ENCODE data around the gene RAC3.

The RAC3 gene

GRCh38 chr17:81999976-82000802, 31.3 kb upstream of the RAC3 start:
- no peak for DNase-seq

DNA sequence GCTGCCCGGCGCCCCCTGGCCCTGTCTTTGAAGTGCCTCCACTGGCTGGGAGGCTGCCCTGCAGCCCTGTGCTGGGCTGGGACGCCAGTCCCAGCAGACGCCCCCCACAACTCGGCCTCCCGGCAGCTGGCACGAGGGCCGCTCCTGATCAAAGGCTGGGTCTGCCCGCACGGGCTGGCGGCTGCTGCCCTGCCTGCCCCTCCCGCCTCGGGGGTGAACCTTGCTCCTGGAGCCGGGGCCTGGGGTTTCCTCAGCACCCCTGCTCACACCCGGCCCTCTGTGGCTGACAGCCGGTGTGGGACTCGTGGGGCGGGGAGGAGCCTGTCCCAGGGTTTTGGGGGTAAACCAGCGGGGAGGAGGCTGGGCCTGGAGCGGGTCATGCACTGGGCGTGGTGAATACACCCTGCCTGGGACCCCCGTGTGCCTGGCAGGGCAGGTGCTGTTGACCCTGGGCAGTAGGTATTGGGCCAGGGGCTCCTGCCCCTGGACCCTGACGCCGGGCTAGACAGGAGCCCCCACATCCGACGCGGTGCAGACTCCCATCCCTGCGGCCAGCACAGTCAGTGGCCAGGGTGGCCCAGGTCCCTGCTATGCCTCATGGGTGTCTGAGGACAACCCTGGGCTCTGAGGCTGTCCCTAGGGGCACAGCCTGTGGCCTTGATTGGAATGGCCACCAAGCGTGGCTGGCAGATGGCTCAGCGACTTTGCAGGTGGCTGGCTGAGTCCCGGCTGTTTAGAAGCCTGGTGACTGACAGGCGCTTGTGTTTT, 30.5 kb upstream of the RAC3 start:
- DNase-seq, result no peak

DNA sequence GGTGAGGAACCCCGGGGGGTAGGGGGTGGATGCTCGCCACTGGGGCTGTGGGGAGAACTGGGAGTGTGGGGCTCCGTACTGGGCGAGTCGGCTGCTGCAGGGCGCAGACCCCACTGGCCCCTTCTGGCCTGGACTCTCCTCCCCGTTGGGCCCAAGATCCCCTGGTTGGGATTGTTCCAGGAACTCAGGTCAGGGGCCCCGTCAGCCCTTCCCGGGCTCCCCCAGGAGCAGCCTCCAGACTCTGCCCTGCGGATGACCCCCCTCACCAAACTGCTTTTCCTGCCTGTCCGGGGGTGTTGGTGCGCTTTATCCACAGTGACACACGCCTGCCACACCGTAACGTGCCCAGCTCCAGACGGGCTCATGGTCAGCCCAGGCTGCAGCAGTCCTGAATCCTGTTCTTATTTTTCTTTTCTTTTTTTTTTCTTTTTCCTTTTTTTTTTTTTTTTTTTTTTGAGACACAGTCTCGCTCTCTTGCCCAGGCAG, 29.9 kb upstream of the RAC3 start:
- DNase-seq, result no peak

DNA sequence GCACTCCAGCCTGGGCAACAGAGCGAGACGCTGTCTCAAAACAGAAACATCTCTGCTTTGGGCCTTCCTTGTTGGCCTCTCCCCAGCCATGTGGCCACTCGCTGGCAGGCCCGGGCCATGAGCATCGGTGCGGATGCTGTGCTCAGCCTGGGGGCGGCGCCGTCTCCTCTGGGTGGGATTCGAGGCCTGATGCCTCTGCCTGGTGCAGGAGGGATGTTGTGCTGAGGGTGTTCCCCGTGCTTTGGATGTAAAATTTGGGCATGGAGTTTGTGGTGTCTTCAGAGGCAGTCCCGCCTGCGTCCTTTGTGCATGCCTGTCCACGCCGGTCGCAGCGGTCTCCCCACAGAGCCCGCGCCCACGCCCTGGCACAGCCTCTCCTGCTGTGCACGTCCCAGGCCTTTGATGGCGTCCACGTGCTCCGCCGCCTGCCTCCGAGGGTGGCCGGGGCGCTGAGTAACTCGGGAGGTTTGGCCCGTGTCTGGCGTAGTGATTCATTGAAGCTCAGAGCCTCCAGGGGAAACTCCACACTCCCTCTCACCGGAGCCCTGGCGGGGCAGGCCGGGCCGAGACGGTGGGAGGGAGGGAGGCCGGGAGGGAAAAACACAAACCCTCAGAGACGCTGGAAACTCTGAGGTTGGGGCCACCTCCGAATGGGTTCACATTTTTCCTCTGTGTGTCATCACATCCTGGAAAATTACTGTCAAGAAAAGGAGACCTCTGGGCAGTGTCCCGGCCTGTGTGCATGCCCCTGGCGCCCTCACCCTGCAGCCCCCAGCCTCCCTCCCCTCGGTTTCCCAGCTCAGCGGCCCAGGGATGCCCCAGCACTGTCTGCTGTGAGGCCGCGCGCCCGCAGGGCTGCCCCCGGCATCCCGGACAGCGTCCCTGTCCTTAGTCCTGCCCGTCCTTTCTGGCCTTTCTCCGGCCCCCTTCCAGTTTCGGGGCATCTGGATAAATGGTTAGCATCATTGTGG, 27.8 kb upstream of the RAC3 start:
- DNase-seq, result no peak

- no peak for DNase-seq
Measured at GRCh38 chr17:82004517-82005455, 26.7 kb upstream of the RAC3 start.

DNA sequence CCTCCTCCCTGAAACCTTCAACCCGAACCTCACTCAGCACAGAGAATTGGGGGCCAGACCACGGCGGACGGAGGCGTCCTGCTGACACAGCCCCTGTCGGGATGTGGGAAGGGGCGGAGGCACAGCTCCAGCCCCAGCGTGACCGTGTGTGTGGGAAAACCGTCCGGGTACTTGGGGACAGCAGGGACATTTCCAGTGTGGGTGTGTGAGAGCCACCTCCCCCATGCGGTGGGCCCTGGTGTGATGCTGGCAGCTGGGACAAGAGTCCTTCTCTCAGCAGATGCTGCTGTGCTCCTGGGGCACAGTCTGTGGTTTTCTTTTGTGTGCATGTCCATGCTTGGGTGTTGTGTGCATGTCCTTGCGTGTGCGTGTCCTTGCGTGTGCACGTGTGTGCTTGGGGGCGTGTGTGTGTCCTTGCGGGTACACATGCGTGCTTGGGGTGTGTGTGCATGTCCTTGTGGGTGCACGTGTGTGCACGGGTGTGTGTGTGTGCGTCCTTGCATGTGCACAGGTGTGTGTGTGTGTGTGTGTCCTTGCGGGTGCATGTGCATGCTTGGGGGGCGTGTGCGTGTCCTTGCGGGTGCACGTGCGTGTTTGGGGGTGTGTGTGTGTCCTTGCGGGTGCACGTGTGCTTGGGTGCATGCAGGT, 25.7 kb upstream of the RAC3 start:
- DNase-seq, result no peak

DNA sequence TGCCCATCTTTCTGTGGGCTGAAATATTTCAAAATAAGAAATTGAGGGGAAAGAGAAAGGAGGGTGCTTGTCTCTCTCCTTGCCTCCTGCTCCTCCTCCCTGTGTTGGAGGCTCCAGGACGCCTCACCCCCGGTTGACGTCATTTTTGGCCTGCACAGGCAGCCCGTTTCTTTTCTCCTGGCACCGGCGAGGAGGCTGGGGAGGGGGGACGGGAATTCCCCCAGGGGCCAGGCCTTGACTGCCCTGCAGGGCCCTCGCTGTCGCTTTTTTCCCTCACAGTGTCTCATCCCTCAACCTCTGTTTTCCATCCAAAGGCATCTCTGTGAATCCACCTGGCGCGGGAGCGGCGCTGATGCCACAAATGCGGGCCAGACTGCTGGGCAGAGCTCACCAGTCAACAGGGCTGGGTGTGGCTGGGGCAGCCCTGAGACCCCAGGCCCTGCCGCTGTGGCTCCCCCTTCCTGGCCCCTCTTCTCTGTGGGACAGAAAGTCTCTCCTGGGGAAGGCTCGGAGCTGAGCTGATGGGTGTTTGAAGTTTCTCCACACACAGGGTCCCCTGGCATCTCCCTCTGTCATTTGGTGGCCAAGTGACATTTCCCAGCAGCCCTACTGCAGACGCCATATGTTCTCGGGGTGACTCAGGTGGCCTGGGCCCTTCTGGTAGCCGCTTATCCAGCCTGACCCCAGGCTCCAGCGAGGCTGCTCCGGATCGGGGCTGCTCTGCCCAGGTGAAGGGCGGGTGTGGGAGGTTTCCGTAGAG, 24.8 kb upstream of the RAC3 start:
- no peak for DNase-seq

DNA sequence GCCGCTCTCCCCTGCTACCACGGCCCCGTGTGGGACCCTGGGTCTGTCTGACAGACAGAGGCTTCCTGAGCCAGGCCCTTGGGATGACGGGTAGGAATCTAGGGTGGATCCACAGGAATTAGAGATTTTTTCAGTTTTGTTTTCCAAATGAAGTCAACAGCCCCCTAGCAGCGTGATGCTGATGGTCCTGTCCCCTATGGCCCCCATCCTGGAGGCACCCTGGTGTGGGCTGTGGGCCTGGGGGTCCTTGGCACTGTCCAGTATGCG, 24.3 kb upstream of the RAC3 start:
- DNase-seq, result no peak

GRCh38 chr17:82007495-82008257, 23.8 kb upstream of the RAC3 start:
- DNase-seq, result no peak

DNA sequence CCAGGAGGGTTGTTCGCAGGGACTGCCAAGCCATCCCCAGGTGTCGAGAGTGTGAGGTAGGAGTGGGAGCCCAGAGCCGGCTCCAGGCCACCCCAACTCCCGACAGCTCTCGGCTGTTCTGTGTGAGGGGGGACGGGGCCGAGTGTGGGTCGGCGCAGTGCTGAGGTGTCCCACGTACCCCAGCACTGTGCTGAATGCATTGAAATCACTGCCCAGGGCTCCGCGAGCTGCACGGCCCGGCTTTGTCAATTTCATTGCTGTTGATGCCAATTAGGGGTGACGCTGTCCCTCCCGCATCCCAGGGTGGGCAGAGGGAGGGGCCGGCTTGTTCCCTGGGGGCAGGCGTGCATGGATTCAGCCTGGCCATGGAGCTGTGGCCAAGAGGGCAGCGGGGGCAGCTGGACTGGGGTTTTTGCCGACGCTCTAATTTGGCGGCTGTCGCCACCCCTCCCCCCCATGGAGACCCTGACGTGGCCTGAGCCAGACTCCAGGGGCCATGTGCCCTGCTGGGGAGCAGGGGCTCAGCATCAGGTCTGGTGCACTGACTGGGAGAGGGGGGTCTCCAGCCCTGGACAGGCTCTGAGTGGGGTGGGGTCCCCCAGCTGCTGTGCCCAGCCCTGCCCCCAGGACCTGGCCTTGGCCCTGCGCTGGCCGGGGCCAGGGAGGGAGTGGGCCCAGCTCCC, 23.1 kb upstream of the RAC3 start:
- DNase-seq, result no peak

GRCh38 chr17:82008941-82009405, 22.5 kb upstream of the RAC3 start:
- no peak for DNase-seq

GRCh38 chr17:82009413-82009812, 22.1 kb upstream of the RAC3 start:
- DNase-seq, result no peak

- DNase-seq, result no peak
Measured at GRCh38 chr17:82010575-82011525, 20.6 kb upstream of the RAC3 start.

DNA sequence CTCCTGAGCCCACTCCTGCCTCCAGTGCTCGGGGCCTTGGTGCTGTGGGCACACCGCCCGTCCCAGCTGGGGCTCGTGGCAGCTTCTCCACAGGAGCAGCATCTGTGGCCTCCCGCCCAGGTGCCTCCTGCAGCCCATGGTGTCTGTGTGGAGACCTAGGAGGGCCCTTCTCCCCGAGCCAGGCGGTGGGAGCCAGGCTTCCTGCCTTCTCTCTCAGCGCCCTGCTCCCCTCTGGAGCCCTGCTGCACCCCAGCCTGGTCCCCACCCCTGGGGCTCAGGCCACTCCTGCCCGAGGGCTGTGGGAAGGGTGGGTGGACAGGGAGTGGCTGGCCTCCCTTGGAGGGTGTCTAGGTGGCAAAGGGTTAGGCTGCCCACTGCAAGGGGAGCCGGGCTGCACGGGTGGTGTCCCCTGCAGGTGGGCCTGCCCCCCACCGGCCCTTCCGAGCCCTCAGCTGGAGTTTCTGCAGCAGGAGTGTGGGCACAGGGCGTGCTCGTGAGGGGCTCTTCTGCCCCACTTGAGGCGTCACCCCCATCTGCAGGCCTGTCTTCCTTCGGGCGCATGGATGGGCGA, 19.8 kb upstream of the RAC3 start:
- no peak for DNase-seq

DNA sequence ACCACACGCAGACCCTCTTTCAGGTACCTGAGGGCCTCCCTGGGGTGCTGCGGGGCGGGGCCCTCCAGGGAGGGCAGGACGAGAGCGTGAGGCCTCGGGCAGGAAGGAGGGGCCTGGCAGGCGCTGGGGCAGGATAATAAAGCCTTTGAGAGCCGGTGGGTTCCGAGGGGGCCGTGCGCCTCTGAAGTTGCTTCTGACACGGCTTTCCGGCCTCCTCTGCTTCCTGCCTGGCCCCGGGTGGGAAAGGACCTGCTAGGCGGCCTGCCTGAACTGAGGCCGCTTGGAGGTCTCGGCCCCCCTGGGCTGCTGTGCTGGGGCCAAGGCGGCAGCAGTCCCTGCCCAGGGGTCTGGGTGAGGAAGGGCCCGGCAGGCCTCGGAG, 19.2 kb upstream of the RAC3 start:
- no peak for DNase-seq

DNA sequence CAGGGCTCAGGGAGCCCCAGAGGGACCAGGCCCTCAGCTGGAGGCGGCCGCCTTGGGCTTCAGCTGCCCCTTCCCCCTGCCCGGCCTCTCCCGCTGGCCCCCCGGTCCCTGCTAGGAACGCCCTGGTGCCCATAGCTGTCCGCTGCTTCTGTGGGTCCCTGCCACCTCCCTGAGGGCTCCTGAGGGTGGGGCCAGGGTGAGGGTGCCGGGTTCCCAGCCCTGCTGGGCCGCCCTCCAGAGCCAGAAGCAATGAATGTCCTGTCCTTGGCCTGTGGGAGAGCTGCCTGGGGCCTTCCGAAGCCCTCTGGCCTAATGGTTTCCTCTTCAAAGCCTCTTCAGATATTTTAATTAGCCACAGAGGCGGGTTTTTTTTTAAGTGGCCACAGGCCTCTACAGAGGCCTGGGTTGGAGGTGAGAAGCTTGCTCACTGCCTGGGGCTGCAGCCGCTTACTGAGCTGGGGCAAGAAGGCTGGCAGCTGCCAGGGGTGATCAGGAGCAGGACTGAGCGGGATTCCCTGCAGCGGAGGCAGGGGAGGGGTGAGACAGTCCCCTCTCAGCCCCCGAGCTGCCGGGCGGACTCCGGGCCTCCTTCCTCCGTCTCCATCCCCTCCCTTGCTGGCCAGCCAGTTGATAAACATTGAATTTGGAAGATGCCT, 18.7 kb upstream of the RAC3 start:
- DNase-seq, result no peak

DNA sequence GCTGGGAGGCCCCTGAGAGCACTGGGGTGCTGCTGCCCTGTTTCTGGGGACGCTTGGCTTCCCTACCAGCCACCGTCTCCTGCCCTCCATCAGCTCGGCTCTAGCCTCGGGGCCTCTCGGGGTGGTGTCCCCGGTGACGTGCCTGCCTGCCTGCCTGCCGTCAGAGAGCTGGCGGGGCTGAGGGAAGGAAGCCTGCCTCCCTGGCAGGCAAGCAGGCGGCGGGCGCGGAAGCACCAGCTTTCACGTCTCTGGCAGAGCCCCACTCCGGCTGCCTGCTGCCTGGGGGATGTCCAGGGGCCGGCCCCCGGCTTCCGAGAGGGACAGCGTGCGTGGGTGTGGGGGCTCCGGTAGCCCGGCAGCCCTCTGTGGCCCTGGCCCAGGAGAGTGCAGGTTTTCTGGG, 18.1 kb upstream of the RAC3 start:
- DNase-seq, result no peak

Data from NCI-H1092 (cell line).